ENCODE data around the gene GUCD1. TPM values are rescaled to one million over a fixed set of nuclear protein-coding genes. Genes with fewer than 3 reads are reported as not detected.

GUCD1 gene
- total and polyA plus RNA-seq, 10 of the 15 experiments (the other 5 are each of a cell fraction or from before 2014, with no cell fraction given): 56.0 to 177 (median 88.2) TPM

DNA sequence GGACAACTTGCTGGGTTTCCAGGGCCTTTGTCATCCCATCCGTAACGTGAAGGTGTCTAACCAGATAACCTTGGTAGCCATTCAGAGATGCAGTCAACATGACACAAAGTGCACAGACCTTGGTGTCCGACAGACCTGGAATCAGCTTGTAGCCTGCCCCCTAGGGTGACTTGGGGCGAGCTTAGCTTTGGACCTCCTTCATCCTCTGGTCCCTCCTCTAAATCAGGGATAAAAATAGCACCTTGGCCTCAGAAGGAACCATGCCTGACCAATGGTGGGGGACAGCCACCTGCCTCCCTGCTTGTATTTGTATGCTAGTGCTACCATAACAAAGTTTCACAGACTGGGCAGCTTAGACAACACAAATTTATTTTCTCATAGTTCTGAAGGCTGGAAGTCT, 4.5 kb upstream of the GUCD1 start:
- Histone ChIP-seq H3K36me3 (ENCODE audit: control insufficient read depth in 2 of 2, insufficient read depth in 2 of 2, low read length in 1 of 2) (peaks cover 16% of the 10 kb centered on the region in 2 experiments), H3K4me1 (ENCODE audit: control insufficient read depth, insufficient read depth, low read length) (peaks cover 4% of the 10 kb centered on the region; the same call in 1 of the 2 replicates), H3K9ac (ENCODE audit: control insufficient read depth, insufficient read depth, low read length) (no peak overlapping the region), H3K27me3 (replicated peaks in 1 of 2; ENCODE audit: control insufficient read depth in 2 of 2, insufficient read depth in 2 of 2, low read length in 1 of 2) (no peaks in the 10 kb centered on the region), H3K79me2 (ENCODE audit: control insufficient read depth, insufficient read depth, low read length) (peaks cover 80% of the 10 kb centered on the region), H3K9me3 (replicated peaks; ENCODE audit: control insufficient read depth, insufficient read depth, low read length) (no peaks in the 10 kb centered on the region), H2AFZ (ENCODE audit: control insufficient read depth, low read depth, low read length) (no peak overlapping the region), H3K4me2 (ENCODE audit: control insufficient read depth, insufficient read depth) (peak overlapping the region; percentile 6; the same call in 1 of the 2 replicates), H3K27ac (ENCODE audit: control insufficient read depth, insufficient read depth) (no peak overlapping the region), H4K20me1 (ENCODE audit: control insufficient read depth, insufficient read depth) (no peaks in the 10 kb centered on the region; the same call in 1 of the 2 replicates), H3K4me3 (peak overlapping the region; percentile 5; the same call in 1 of the 2 replicates)
- ChIA-PET RAD21 (ENCODE audit: unreplicated experiment) (interaction anchor here (0.9 to 1.2 kb wide), 2 partner anchors 8 to 198 kb away, joined by 3 to 4 read pairs; no protein-coding TSS in a partner anchor), SMC1A (ENCODE audit: uncharacterized antibody, unreplicated experiment) (interaction anchor here (0.6 to 1.2 kb wide), 4 partner anchors 8 to 76 kb away, joined by 3 to 5 read pairs (median 4); no protein-coding TSS in a partner anchor), CTCF (interaction anchor here (0.9 kb wide), 1 partner anchor 233 kb away, joined by 3 read pairs; no protein-coding TSS in a partner anchor), POLR2A (no interaction called here)
- FAIRE-seq (no peak), ATAC-seq (no peak), DNase-seq (ENCODE audit: low read depth, low spot score) (no peak)
- BruUV-seq (replicated peaks): no TSS peak
- in situ Hi-C loops (cut with MboI): no loop called here
- no peak for TF ChIP-seq MTA3 (IDR thresholded peaks at IDR 0.05; ENCODE audit: borderline replicate concordance, low read length)
- TF ChIP-seq LARP7 (IDR thresholded peaks at IDR 0.05): no peak
- no peak for TF ChIP-seq ZNF622 (IDR thresholded peaks at IDR 0.05)
- 15% methylated on average over 4 of the region's 4 CpGs for WGBS (ENCODE audit: insufficient coverage, insufficient replicate concordance, low lambda C conversion rate, missing lambda C conversion rate)
- intact Hi-C loops (cut with micrococcal nuclease; ENCODE audit: unreplicated experiment): no loop called here

DNA sequence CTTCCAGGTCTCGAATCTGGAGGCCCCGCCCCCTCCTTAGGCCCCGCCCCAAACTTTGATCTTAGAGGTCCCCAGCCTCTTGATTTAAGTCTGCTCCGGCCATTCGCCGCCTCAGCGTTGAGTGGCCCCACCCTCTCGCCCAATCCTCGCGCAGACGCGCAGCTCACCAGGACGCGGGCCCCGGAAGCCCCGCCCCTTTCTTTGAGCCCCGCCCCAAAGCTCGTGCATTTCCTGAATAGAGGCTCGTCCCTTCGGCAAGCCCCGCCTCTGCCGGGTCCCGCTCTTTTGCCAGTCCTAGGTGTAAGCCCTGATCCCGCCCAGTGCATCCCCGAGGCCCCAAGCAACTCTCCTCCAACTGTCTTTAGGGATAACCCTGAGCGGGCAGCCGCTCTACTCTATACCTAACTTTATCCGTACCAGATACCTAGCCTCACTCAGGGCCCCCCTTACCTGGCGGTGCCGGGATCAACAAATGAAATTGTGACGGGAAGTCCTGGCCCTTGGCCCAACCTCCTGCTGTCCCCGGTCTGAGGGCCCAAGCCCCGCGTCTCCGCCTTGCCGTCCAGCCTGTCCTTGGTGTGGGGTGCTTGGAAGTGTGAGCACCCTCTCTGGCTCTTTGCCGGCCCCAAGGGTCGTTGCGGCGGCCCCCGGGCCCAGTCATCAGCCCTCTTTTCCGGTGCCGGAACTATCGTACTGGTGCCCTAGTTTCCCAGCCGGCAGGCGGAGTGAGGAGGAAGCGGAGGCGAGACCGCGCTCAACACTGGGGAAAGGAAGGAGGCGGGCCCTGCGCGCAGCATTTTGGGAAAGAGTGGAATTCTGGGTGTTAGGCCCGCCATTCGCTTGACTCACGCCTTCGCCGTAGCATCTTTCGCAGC, 464 bp upstream of the GUCD1 start, which contains the start of gene SNRPD3:
TSS of gene SNRPD3 (plus strand) at position 835 of the 875 bp plus-strand sequence. CDS start 1,676 bp downstream, outside the sequence.
- DNase-seq (ENCODE audit: low read depth, low spot score) (peak; percentile 92), ATAC-seq (peak; percentile 85), FAIRE-seq (peak; percentile 83)
- no peaks in the 10 kb centered on the region for H3K27me3 ChIP-seq (replicated peaks in 1 of 2; ENCODE audit: control insufficient read depth in 2 of 2, insufficient read depth in 2 of 2, low read length in 1 of 2)
- intact Hi-C loops (cut with micrococcal nuclease; ENCODE audit: unreplicated experiment): loop anchor here (1.0 kb wide), 1 partner anchor 121 kb away; no protein-coding TSS in a partner anchor
- H3K4me3 ChIP-seq: peak within 1 kb of the TSS; percentile 99
- no peaks in the 10 kb centered on the region; the same call in 1 of the 2 replicates for H4K20me1 ChIP-seq (ENCODE audit: control insufficient read depth, insufficient read depth)
- H3K4me2 ChIP-seq (ENCODE audit: control insufficient read depth, insufficient read depth): peak within 1 kb of the TSS; percentile 94
- H3K27ac ChIP-seq (ENCODE audit: control insufficient read depth, insufficient read depth): peak within 1 kb of the TSS; percentile 99
- WGBS (ENCODE audit: insufficient coverage, insufficient replicate concordance, low lambda C conversion rate, missing lambda C conversion rate): 1% methylated on average over 47 of the region's 59 CpGs
- peaks cover 81% of the 10 kb centered on the region for H3K79me2 ChIP-seq (ENCODE audit: control insufficient read depth, insufficient read depth, low read length)
- BruUV-seq (replicated peaks): no TSS peak
- H3K9ac ChIP-seq (ENCODE audit: control insufficient read depth, insufficient read depth, low read length): peak within 1 kb of the TSS; percentile 99
- CTCF ChIA-PET: interaction anchor here (0.5 to 0.7 kb wide), 3 partner anchors 13 to 143 kb away, joined by 3 to 4 read pairs (median 3); no protein-coding TSS in a partner anchor
- peaks cover 6 to 8% of the 10 kb centered on the region in 2 experiments for H3K36me3 ChIP-seq (ENCODE audit: control insufficient read depth in 2 of 2, insufficient read depth in 2 of 2, low read length in 1 of 2)
- SMC1A ChIA-PET (ENCODE audit: uncharacterized antibody, unreplicated experiment): interaction anchor here (1.1 to 1.9 kb wide), 2 partner anchors 9 to 46 kb away, joined by 4 to 7 read pairs; no protein-coding TSS in a partner anchor
- in situ Hi-C loops (cut with MboI): no loop called here
- RAD21 ChIA-PET (ENCODE audit: unreplicated experiment): interaction anchor here (0.6 to 2.1 kb wide), 8 partner anchors 12 to 1411 kb away, joined by 3 to 7 read pairs (median 3); partner anchors contain the start of gene ADORA2A
- POLR2A ChIA-PET: interaction anchor here (0.5 to 2.5 kb wide), 10 partner anchors 11 to 1972 kb away, joined by 3 to 42 read pairs (median 4); partner anchors contain the start of gene ADORA2A
- peak within 1 kb of the TSS; percentile 93 for H2AFZ ChIP-seq (ENCODE audit: control insufficient read depth, low read depth, low read length)
- peaks cover 14% of the 10 kb centered on the region for H3K4me1 ChIP-seq (ENCODE audit: control insufficient read depth, insufficient read depth, low read length)
- no peaks in the 10 kb centered on the region for H3K9me3 ChIP-seq (replicated peaks; ENCODE audit: control insufficient read depth, insufficient read depth, low read length)
- TF ChIP-seq POU2F2 (IDR thresholded peaks at IDR 0.05; ENCODE audit: borderline replicate concordance, low read depth, low read length) (no peak; the same call in 2 of the 3 replicates), ZBED1 (IDR thresholded peaks at IDR 0.05; ENCODE audit: borderline replicate concordance) (no peak; the same call in 1 of the 2 replicates), HDAC6 (IDR thresholded peaks at IDR 0.05; ENCODE audit: unreplicated experiment) (no peak), ESRRA (IDR thresholded peaks at IDR 0.05; ENCODE audit: low read length) (peak; percentile 60; the same call in 1 of the 2 replicates), MXI1 (IDR thresholded peaks at IDR 0.05; ENCODE audit: low read depth, low read length) (peak; percentile 83), CHD4 (IDR thresholded peaks at IDR 0.05) (no peak), ZNF384 (IDR thresholded peaks at IDR 0.05; ENCODE audit: borderline replicate concordance, low read depth, low read length) (no peak), PAX5 (IDR thresholded peaks at IDR 0.05; ENCODE audit: borderline replicate concordance, low read depth, low read length) (no peak; the same call in 1 of the 2 replicates)
- TF ChIP-seq, protein P1, sequence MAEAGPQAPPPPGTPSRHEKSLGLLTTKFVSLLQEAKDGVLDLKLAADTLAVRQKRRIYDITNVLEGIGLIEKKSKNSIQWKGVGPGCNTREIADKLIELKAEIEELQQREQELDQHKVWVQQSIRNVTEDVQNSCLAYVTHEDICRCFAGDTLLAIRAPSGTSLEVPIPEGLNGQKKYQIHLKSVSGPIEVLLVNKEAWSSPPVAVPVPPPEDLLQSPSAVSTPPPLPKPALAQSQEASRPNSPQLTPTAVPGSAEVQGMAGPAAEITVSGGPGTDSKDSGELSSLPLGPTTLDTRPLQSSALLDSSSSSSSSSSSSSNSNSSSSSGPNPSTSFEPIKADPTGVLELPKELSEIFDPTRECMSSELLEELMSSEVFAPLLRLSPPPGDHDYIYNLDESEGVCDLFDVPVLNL (IDR thresholded peaks at IDR 0.05; ENCODE audit: low read depth, low read length): peak; percentile 58; the same call in 1 of the 2 replicates
- TF ChIP-seq, protein P2, sequence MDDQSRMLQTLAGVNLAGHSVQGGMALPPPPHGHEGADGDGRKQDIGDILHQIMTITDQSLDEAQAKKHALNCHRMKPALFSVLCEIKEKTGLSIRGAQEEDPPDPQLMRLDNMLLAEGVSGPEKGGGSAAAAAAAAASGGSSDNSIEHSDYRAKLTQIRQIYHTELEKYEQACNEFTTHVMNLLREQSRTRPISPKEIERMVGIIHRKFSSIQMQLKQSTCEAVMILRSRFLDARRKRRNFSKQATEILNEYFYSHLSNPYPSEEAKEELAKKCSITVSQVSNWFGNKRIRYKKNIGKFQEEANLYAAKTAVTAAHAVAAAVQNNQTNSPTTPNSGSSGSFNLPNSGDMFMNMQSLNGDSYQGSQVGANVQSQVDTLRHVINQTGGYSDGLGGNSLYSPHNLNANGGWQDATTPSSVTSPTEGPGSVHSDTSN (IDR thresholded peaks at IDR 0.05; ENCODE audit: insufficient replicate concordance, low read depth, low read length): peak; percentile 88

Measured in GM12878 (cell line).